MM.1S (cell line): ENCODE results near the gene PLCB1.

ENCODE experiments used
- CTCF ChIP-seq: fragments of 300-600 bp; sonication (generic); IDR thresholded peaks from 2 replicates; pipeline ENCODE4 v1.5.1; 2016; ENCODE audit warnings: antibody characterized with exemption, low read length, mixed read lengths
- EZH2phosphoT487 ChIP-seq: fragments of 300-600 bp; sonication (generic); IDR thresholded peaks from 2 replicates; pipeline ENCODE4 v1.6.1; 2018; ENCODE audit warnings: antibody characterized with exemption, low read length

- TF ChIP-seq CTCF (peak; percentile 97), EZH2phosphoT487 (no peak)
Observed at GRCh38 chr20:8790442-8791074, 658.5 kb downstream of the PLCB1 start.
